HG02852 (cell line): ENCODE data around the gene LRRC41.
"Not testable (repeated sequence)": the region's sequence is repeated elsewhere in the genome, so short reads cannot be mapped to it uniquely, and the experiment has no call there.

Experiments
- ATAC-seq: cut with Tn5 transposase; IDR thresholded peaks from one replicate; pipeline ENCODE4 v1.9.1; 2021; ENCODE audit warnings: mild to moderate bottlenecking, moderate library complexity; ENCODE audit not compliant: unreplicated experiment

The LRRC41 gene

DNA sequence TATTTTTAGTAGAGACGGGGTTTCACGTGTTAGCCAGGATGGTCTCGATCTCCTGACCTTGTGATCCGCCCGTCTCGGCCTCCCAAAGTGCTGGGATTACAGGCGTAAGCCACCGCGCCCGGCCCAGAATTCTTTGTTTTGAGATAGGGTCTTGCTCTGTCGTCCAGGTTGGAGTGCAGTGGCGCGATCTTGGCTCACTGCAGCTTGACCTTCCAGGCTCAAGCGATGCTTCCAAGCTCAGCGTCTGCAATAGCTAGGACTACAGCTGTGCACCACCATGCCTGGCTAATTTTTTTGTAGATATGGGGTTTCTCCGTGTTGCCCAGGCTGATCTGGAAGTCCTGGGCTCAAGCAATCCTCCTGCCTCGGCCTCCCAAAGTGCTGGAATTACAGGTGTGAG lies 57.3 kb downstream of the LRRC41 start:
- ATAC-seq = not testable (repeated sequence)

- no peak for ATAC-seq
Measured at GRCh38 chr1:46244656-46245371, 58.6 kb downstream of the LRRC41 start.

DNA sequence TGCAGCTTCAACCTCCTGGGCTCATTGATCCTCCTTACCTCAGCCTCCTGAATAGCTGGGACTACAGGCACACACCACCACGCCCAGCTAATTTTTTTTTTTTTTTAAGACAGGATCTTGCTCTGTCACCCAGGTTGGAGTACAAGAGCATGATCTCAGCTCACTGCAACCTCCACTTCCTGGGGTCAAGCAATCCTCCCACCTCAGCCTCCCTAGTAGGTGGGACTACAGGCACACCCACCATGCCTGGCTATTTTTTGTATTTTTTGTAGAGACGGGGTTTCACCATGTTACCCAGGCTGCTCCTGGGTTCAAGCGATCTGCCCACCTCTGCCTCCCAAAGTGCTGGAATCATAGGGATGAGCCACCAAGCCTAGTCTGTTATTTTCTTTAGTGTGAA lies 59.6 kb downstream of the LRRC41 start:
- ATAC-seq = not testable (repeated sequence)

GRCh38 chr1:46242918-46243317 lies 60.5 kb downstream of the LRRC41 start:
- ATAC-seq = no peak

GRCh38 chr1:46241733-46242132 lies 61.7 kb downstream of the LRRC41 start:
- not testable (repeated sequence) for ATAC-seq

GRCh38 chr1:46238865-46239264 lies 64.6 kb downstream of the LRRC41 start:
- not testable (repeated sequence) for ATAC-seq

DNA sequence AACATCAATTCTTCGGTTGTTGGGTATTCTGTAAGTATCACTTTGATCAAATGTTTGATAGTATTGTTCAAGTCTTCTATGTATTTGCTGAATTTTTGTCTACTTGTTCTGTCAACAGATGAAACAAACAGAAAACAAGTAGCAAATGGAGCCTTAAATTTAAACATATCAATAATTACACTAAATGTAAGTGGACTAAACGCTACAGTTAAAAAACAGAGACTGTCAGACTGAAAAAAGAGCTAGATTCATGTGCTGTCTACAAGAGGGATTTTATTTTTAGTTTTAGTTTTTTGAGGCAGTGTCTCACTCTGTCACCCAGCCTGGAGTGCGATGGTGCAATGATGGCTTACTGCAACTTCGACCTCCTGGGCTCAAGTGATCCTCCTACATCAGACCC lies 66.5 kb downstream of the LRRC41 start:
- no peak for ATAC-seq

- not testable (repeated sequence) for ATAC-seq
Measured at GRCh38 chr1:46231231-46231630, 72.2 kb downstream of the LRRC41 start.
